Right lobe of liver (tissue), 4 donors: ENCODE results near the gene LRRC7.

Source experiments
- CTCF ChIP-seq, 4 donors: fragments of 200-600 bp in 3 of 4; fragments of 450-650 bp in 1 of 4; IDR thresholded peaks; one replicate each; pipeline versions ENCODE4 v1.5.1 to v1.8.0; 2016 to 2022; ENCODE audit warnings: antibody characterized with exemption in 4 of 4, mild to moderate bottlenecking in 2 of 4
- POLR2A ChIP-seq: fragments of 450-650 bp; IDR thresholded peaks from one replicate; pipeline ENCODE4 v1.6.1; 2017; ENCODE audit warnings: antibody characterized with exemption, mild to moderate bottlenecking
- donor health status: DM: no; HTN: no; CAD: no.
- donor health status: DM: no; HTN: no; CAD: no.
- donor health status: DM: no; HTN: yes; CAD: no.

DNA sequence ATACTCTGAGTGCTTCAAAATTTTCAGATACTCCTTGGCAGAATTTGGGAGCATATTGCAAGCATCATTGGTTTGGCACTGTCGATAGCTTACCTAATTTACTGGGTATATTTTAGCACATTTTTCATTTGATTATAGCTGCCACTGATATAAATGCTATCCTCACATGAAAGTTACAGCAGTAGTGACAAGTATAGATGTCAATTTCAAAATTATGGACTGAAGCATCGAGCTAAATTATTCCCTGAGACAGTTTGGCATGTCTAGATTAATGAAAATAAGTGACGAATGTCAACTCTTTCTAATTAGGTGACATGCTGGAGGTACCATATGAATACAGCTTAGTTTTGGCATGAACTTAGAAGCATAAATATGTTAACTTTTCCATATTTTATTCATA, 83.1 kb downstream of the LRRC7 start:
- TF ChIP-seq CTCF (IDR thresholded peaks at IDR 0.05), result no peak
- TF ChIP-seq POLR2A, result no peak
